Transverse colon (tissue), 4 donors: Measurements from ENCODE around the gene HDLBP.

Experiments
- CTCF ChIP-seq, 5 experiments: fragments of 200-600 bp in 3 of 5; fragments of 450-650 bp in 2 of 5; sonication (generic) in 3 of 5; IDR thresholded peaks; 1 replicate in 2 of 5; 2 replicates in 3 of 5; pipeline ENCODE4 v1.5.1; 2016 to 2017; ENCODE audit warnings: antibody characterized with exemption in 5 of 5, inconsistent platforms in 3 of 5, mild to moderate bottlenecking in 2 of 5, moderate library complexity in 1 of 5
- EP300 ChIP-seq: sonication (generic); formaldehyde crosslinking; IDR thresholded peaks from one replicate; pipeline ENCODE4 v1.6.1; 2017; ENCODE audit warnings: antibody characterized with exemption, low read depth
- POLR2A ChIP-seq: fragments of 450-650 bp; IDR thresholded peaks from one replicate; pipeline ENCODE4 v1.6.1; 2016; ENCODE audit warnings: antibody characterized with exemption, mild to moderate bottlenecking, moderate library complexity
- POLR2AphosphoS5 ChIP-seq, 3 donors: sonication (generic); formaldehyde crosslinking; IDR thresholded peaks; one replicate each; pipeline ENCODE4 v1.6.1; 2016; ENCODE audit warnings: antibody characterized with exemption in 3 of 3

GRCh38 chr2:241202681-241203080 lies 112.8 kb downstream of the HDLBP start:
- TF ChIP-seq CTCF (IDR thresholded peaks at IDR 0.05) (no peak), POLR2A (no peak), POLR2AphosphoS5 (IDR thresholded peaks at IDR 0.05) (no peak), EP300 (no peak)
